ENCODE results near the gene EFEMP1. TPM values are rescaled to one million over a fixed set of nuclear protein-coding genes. Genes with fewer than 3 reads are reported as not detected.

The EFEMP1 gene
- total RNA-seq, 1 experiment from 2014 or later = not detected

DNA sequence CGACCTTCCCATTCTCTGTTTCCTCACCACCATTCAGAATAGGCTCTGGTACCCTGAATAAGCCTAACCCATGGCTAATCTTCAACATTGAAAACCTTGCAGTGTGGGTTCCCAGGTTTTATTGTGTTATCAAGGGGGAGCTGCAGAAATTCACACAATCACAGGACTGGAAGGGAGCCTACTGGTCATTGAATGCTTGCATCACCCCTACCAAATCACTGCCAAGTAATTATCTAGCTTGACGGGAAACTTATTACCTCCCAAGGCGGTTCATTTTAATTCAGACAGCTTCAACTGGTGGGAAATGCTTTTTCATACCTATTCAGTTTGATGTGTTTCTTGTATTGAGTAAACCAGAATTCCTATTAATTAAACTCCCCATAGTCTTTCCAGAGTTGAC is 33.6 kb upstream of the EFEMP1 start:
- H3K27me3 Mint-ChIP-seq (ENCODE audit: insufficient read depth, unreplicated experiment) = no peaks in the 10 kb centered on the region
- ChIA-PET CTCF (no interaction called here), POLR2A (no interaction called here)
- H3K4me3 Mint-ChIP-seq (ENCODE audit: unreplicated experiment) = no peak overlapping the region
- H3K4me1 Mint-ChIP-seq (ENCODE audit: low read depth, unreplicated experiment) = peaks cover 21% of the 10 kb centered on the region
- H3K9me3 Mint-ChIP-seq (ENCODE audit: unreplicated experiment) = no peaks in the 10 kb centered on the region
- no peak overlapping the region for H3K27ac Mint-ChIP-seq (ENCODE audit: unreplicated experiment)
- peaks cover 14% of the 10 kb centered on the region for H3K4me1 ChIP-seq
- no TSS peak for BruUV-seq (replicated peaks)
- no peaks in the 10 kb centered on the region for H3K36me3 ChIP-seq (ENCODE audit: control insufficient read depth, insufficient read depth, low read length)
- H3K4me3 ChIP-seq (ENCODE audit: low read depth, low read length) = no peak overlapping the region
- no peaks in the 10 kb centered on the region for H3K27me3 ChIP-seq (replicated peaks; ENCODE audit: control insufficient read depth, insufficient read depth, low read length)
- H3K36me3 Mint-ChIP-seq (ENCODE audit: insufficient read depth, unreplicated experiment) = no peaks in the 10 kb centered on the region
- DNase-seq = no peak
- H3K9me3 ChIP-seq = no peaks in the 10 kb centered on the region
- TF ChIP-seq, protein P1, sequence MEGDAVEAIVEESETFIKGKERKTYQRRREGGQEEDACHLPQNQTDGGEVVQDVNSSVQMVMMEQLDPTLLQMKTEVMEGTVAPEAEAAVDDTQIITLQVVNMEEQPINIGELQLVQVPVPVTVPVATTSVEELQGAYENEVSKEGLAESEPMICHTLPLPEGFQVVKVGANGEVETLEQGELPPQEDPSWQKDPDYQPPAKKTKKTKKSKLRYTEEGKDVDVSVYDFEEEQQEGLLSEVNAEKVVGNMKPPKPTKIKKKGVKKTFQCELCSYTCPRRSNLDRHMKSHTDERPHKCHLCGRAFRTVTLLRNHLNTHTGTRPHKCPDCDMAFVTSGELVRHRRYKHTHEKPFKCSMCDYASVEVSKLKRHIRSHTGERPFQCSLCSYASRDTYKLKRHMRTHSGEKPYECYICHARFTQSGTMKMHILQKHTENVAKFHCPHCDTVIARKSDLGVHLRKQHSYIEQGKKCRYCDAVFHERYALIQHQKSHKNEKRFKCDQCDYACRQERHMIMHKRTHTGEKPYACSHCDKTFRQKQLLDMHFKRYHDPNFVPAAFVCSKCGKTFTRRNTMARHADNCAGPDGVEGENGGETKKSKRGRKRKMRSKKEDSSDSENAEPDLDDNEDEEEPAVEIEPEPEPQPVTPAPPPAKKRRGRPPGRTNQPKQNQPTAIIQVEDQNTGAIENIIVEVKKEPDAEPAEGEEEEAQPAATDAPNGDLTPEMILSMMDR (IDR thresholded peaks at IDR 0.05; ENCODE audit: insufficient read depth in 1 of 2, low read depth in 1 of 2, low read length in 1 of 2, severe bottlenecking in 1 of 2, unreplicated experiment in 1 of 2) = no peak
- intact Hi-C loops (cut with micrococcal nuclease; ENCODE audit: unreplicated experiment) = no loop called here

DNA sequence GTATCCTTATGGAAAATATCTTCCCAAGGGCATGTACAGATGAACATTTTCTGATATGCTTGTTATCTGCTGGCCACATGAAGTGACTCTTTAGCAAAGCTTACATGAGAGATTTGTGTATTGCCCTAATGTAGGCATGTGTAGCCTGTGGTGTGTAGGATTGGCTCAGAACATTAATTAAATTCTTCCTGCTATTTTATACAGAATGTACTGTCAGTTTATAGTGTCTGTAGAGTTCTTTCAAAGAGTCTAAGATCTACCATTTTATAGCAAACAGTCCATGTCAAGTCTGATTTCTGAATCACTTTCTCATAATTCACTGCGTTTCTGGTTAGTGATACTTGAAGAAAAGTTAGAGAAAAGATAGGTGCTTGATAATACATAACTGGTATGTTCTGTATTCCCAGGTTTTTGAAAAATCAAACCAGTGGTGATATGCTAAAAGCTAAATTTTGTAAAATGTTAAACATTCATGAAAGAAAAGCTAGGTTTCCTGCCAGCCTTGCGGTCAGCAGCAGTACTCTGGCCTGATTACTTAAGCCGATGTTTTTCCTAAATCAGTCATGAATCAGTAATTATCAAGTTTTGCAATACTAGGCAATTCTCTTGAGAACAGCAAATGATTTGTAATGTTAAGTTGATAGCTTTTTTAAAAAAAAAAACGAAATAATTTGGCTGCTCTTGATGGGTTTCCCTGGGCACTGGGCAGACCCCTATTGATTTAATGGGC is 30.9 kb upstream of the EFEMP1 start:
- ChIA-PET POLR2A (no interaction called here), CTCF (no interaction called here)
- Mint-ChIP-seq H3K9me3 (ENCODE audit: unreplicated experiment) (no peaks in the 10 kb centered on the region), H3K36me3 (ENCODE audit: insufficient read depth, unreplicated experiment) (no peaks in the 10 kb centered on the region), H3K4me3 (ENCODE audit: unreplicated experiment) (no peak overlapping the region), H3K27ac (ENCODE audit: unreplicated experiment) (no peak overlapping the region), H3K27me3 (ENCODE audit: insufficient read depth, unreplicated experiment) (no peaks in the 10 kb centered on the region), H3K4me1 (ENCODE audit: low read depth, unreplicated experiment) (peaks cover 13% of the 10 kb centered on the region)
- intact Hi-C loops (cut with micrococcal nuclease; ENCODE audit: unreplicated experiment) = no loop called here
- no peaks in the 10 kb centered on the region for H3K36me3 ChIP-seq (ENCODE audit: control insufficient read depth, insufficient read depth, low read length)
- no peaks in the 10 kb centered on the region for H3K27me3 ChIP-seq (replicated peaks; ENCODE audit: control insufficient read depth, insufficient read depth, low read length)
- no TSS peak for BruUV-seq (replicated peaks)
- no peaks in the 10 kb centered on the region for H3K9me3 ChIP-seq
- no peak for DNase-seq
- no peak overlapping the region for H3K4me3 ChIP-seq (ENCODE audit: low read depth, low read length)
- TF ChIP-seq, protein P1 (IDR thresholded peaks at IDR 0.05; ENCODE audit: insufficient read depth in 1 of 2, low read depth in 1 of 2, low read length in 1 of 2, severe bottlenecking in 1 of 2, unreplicated experiment in 1 of 2) = no peak
- H3K4me1 ChIP-seq = peaks cover 14% of the 10 kb centered on the region

GRCh38 chr2:55952415-55952814 is 28.8 kb upstream of the EFEMP1 start:
- H3K36me3 Mint-ChIP-seq (ENCODE audit: insufficient read depth, unreplicated experiment) = no peaks in the 10 kb centered on the region
- intact Hi-C loops (cut with micrococcal nuclease; ENCODE audit: unreplicated experiment) = no loop called here
- no peak overlapping the region for H3K4me3 Mint-ChIP-seq (ENCODE audit: unreplicated experiment)
- no peak for DNase-seq
- CTCF ChIA-PET = no interaction called here
- H3K4me3 ChIP-seq (ENCODE audit: low read depth, low read length) = no peak overlapping the region
- H3K9me3 Mint-ChIP-seq (ENCODE audit: unreplicated experiment) = no peaks in the 10 kb centered on the region
- no peaks in the 10 kb centered on the region for H3K9me3 ChIP-seq
- no peaks in the 10 kb centered on the region for H3K27me3 Mint-ChIP-seq (ENCODE audit: insufficient read depth, unreplicated experiment)
- BruUV-seq (replicated peaks) = no TSS peak
- no peak overlapping the region for H3K27ac Mint-ChIP-seq (ENCODE audit: unreplicated experiment)
- POLR2A ChIA-PET = no interaction called here
- H3K4me1 Mint-ChIP-seq (ENCODE audit: low read depth, unreplicated experiment) = peaks cover 3% of the 10 kb centered on the region
- TF ChIP-seq, protein P1 (IDR thresholded peaks at IDR 0.05; ENCODE audit: insufficient read depth in 1 of 2, low read depth in 1 of 2, low read length in 1 of 2, severe bottlenecking in 1 of 2, unreplicated experiment in 1 of 2) = no peak
- H3K27me3 ChIP-seq (replicated peaks; ENCODE audit: control insufficient read depth, insufficient read depth, low read length) = no peaks in the 10 kb centered on the region
- H3K4me1 ChIP-seq = peaks cover 3% of the 10 kb centered on the region; the same call in 1 of the 2 replicates
- H3K36me3 ChIP-seq (ENCODE audit: control insufficient read depth, insufficient read depth, low read length) = no peaks in the 10 kb centered on the region
